Ascending aorta (tissue), 2 donors: ENCODE measurements around the gene TPP2. TPM values are rescaled to one million over a fixed set of nuclear protein-coding genes. Genes with fewer than 3 reads are reported as not detected.

Experiments
- DNase-seq, 2 donors: peaks; one replicate each; pipeline ENCODE4 v3.0.0-alpha.2; 2019; ENCODE audit warnings: low spot score in 2 of 2
- H3K27ac ChIP-seq, 2 donors: fragments of 200-600 bp; sonication (generic); one replicate each; pipeline ENCODE4 v1.5.1; 2016 to 2017; ENCODE audit warnings: mild to moderate bottlenecking in 1 of 2
- H3K27me3 ChIP-seq: fragments of 200-600 bp; sonication (generic); one replicate; pipeline ENCODE4 v1.5.1; 2017
- H3K36me3 ChIP-seq, 2 donors: fragments of 200-600 bp; sonication (generic); one replicate each; pipeline ENCODE4 v1.5.1; 2016
- H3K4me1 ChIP-seq, 2 donors: fragments of 200-600 bp; sonication (generic); one replicate each; pipeline ENCODE4 v1.5.1; 2016 to 2017; ENCODE audit warnings: mild to moderate bottlenecking in 1 of 2
- H3K4me3 ChIP-seq, 2 donors: fragments of 200-600 bp; sonication (generic); one replicate each; pipeline ENCODE4 v1.5.1; 2016 to 2017; ENCODE audit warnings: mild to moderate bottlenecking in 1 of 2
- H3K9me3 ChIP-seq, 2 donors: fragments of 200-600 bp; sonication (generic); one replicate each; pipeline ENCODE4 v1.5.1; 2016
- CTCF ChIP-seq, 3 experiments: fragments of 200-600 bp in 2 of 3; fragments of 450-650 bp in 1 of 3; sonication (generic) in 2 of 3; IDR thresholded peaks; one replicate each; pipeline ENCODE4 v1.5.1; 2016 to 2019; ENCODE audit warnings: antibody characterized with exemption in 3 of 3, mild to moderate bottlenecking in 1 of 3, moderate library complexity in 1 of 3
- intact Hi-C: fragments of 100-400 bp; cut with DNase I; formaldehyde crosslinking; loops from one replicate; pipeline ENCODE4 v1.15.1; 2023
- total RNA-seq: library from RNA; depleted of rRNA; stranded (reverse); fragments of >200 nt; gene quantifications from one replicate; pipeline ENCODE4 v1.1.0, GENCODE V29; 2016

TPP2 gene
- total RNA-seq, 1 donor from 2014 or later, result 21.4 TPM

- no peak overlapping the region for H3K4me3 ChIP-seq
- H3K4me1 ChIP-seq, result no peaks in the 10 kb centered on the region
- H3K9me3 ChIP-seq, result no peaks in the 10 kb centered on the region
- H3K27ac ChIP-seq, result no peak overlapping the region
- no peaks in the 10 kb centered on the region for H3K36me3 ChIP-seq
- H3K27me3 ChIP-seq, result no peaks in the 10 kb centered on the region
- intact Hi-C loops, result no loop called here
- DNase-seq, result no peak
- TF ChIP-seq CTCF (IDR thresholded peaks at IDR 0.05), result no peak
Measured at GRCh38 chr13:102718746-102719145, 122.0 kb downstream of the TPP2 start.

- intact Hi-C loops, result no loop called here
- no peak for DNase-seq
- Histone ChIP-seq H3K4me1 (no peaks in the 10 kb centered on the region), H3K27ac (no peak overlapping the region), H3K4me3 (no peak overlapping the region), H3K9me3 (no peaks in the 10 kb centered on the region), H3K27me3 (no peaks in the 10 kb centered on the region), H3K36me3 (no peaks in the 10 kb centered on the region)
- TF ChIP-seq CTCF (IDR thresholded peaks at IDR 0.05), result no peak
Measured at GRCh38 chr13:102721800-102722231, 125.0 kb downstream of the TPP2 start.

- no peaks in the 10 kb centered on the region for H3K4me1 ChIP-seq
- intact Hi-C loops, result no loop called here
- TF ChIP-seq CTCF (IDR thresholded peaks at IDR 0.05), result peak; percentile 4 to 32 (median 7)
- no peaks in the 10 kb centered on the region for H3K9me3 ChIP-seq
- H3K27ac ChIP-seq, result no peak overlapping the region
- no peaks in the 10 kb centered on the region for H3K36me3 ChIP-seq
- no peaks in the 10 kb centered on the region for H3K27me3 ChIP-seq
- H3K4me3 ChIP-seq, result no peak overlapping the region
- no peak for DNase-seq
Measured at GRCh38 chr13:102724923-102725322, 128.1 kb downstream of the TPP2 start.

- H3K4me3 ChIP-seq, result no peak overlapping the region
- H3K36me3 ChIP-seq, result no peaks in the 10 kb centered on the region
- H3K9me3 ChIP-seq, result no peaks in the 10 kb centered on the region
- H3K27me3 ChIP-seq, result no peaks in the 10 kb centered on the region
- no peak for DNase-seq
- no peaks in the 10 kb centered on the region for H3K4me1 ChIP-seq
- TF ChIP-seq CTCF (IDR thresholded peaks at IDR 0.05), result no peak
- intact Hi-C loops, result no loop called here
- no peak overlapping the region for H3K27ac ChIP-seq
Measured at GRCh38 chr13:102726430-102726829, 129.6 kb downstream of the TPP2 start.

Other genes starting within 250 kb of the TPP2 start
- gene FGF14, start 194.9 kb upstream of the TPP2 start, total RNA-seq, result not detected
- gene METTL21C, start 98.1 kb downstream of the TPP2 start, total RNA-seq, result not detected
- gene TEX30, start 176.8 kb downstream of the TPP2 start, total RNA-seq, result 1.4 TPM
- 38.0 TPM for gene POGLUT2, start 202.0 kb downstream of the TPP2 start, total RNA-seq
- gene BIVM, start 202.1 kb downstream of the TPP2 start, total RNA-seq, result 19.1 TPM
- 26.2 TPM for gene ERCC5, start 249.0 kb downstream of the TPP2 start, total RNA-seq